Measurements from ENCODE around the gene MRPS15.

Gene MRPS15

GRCh38 chr1:36486439-36487335, 22.5 kb upstream of the MRPS15 start:
- H3K4me3 ChIP-seq, result no peak overlapping the region
- intact Hi-C loops (cut with DNase I; ENCODE audit: low total_unique reads), result no loop called here
- H3K27me3 ChIP-seq, result peaks cover 0 to 17% of the 10 kb centered on the region in 2 donors
- no peaks in the 10 kb centered on the region for H3K4me1 ChIP-seq
- H3K36me3 ChIP-seq, result no peaks in the 10 kb centered on the region
- no peak overlapping the region for H3K27ac ChIP-seq
- TF ChIP-seq CTCF (IDR thresholded peaks at IDR 0.05), result no peak
- DNase-seq, result peak; percentile 57 to 77
- H3K9me3 ChIP-seq, result no peaks in the 10 kb centered on the region

- TF ChIP-seq CTCF (IDR thresholded peaks at IDR 0.05), result no peak
- no peak for DNase-seq
- Histone ChIP-seq H3K9me3 (no peaks in the 10 kb centered on the region), H3K27me3 (peaks cover 0 to 20% of the 10 kb centered on the region in 2 donors), H3K4me1 (no peaks in the 10 kb centered on the region), H3K36me3 (no peaks in the 10 kb centered on the region), H3K4me3 (no peak overlapping the region), H3K27ac (no peak overlapping the region)
- intact Hi-C loops (cut with DNase I; ENCODE audit: low total_unique reads), result no loop called here
These were observed 21.9 kb upstream of the MRPS15 start for GRCh38 chr1:36486093-36486438.

DNA sequence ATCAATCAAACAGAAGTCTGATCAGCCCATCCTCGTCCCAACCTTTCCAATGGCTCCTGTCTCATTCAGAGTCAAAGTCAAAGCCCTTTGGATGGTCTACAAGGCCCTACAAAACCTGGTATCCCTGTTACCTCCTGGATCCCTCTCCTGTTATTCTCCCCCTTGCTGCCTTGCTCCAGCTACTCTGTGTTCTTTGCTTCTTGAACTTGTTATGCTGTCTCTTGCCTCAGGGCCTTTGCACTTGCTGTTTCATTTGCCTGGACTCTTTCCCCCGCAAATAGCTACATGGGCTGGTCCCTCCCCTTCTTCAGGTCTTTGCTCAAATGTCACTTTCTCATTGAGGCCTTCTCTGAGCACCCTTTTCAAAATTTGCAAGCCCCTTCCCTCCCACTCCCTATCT, 19.9 kb upstream of the MRPS15 start:
- no peaks in the 10 kb centered on the region for H3K9me3 ChIP-seq
- no peak for TF ChIP-seq CTCF (IDR thresholded peaks at IDR 0.05)
- H3K4me3 ChIP-seq, result no peak overlapping the region
- H3K27ac ChIP-seq, result no peak overlapping the region
- H3K4me1 ChIP-seq, result no peaks in the 10 kb centered on the region
- intact Hi-C loops (cut with DNase I; ENCODE audit: low total_unique reads), result no loop called here
- peaks cover 0 to 34% of the 10 kb centered on the region in 2 donors for H3K27me3 ChIP-seq
- no peaks in the 10 kb centered on the region for H3K36me3 ChIP-seq
- no peak for DNase-seq

- intact Hi-C loops (cut with DNase I; ENCODE audit: low total_unique reads), result no loop called here
- no peak within 1 kb of the TSS for H3K27ac ChIP-seq
- peak within 1 kb of the TSS; percentile 4 to 7 for H3K4me3 ChIP-seq
These were observed 18.7 kb upstream of the MRPS15 start, which contains the start of gene CSF3R for GRCh38 chr1:36482724-36483388. Gene CSF3R, minus strand, starts transcription at chr1:36482913. Its CDS starts 3,417 bp downstream, at chr1:36479496.

More at GRCh38 chr1:36482724-36483388, 18.7 kb upstream of the MRPS15 start, which contains the start of gene CSF3R:
- Histone ChIP-seq H3K27me3 (peaks cover 0 to 31% of the 10 kb centered on the region in 2 donors), H3K4me1 (no peaks in the 10 kb centered on the region), H3K36me3 (no peaks in the 10 kb centered on the region), H3K9me3 (no peaks in the 10 kb centered on the region)
- DNase-seq, result no peak
- no peak for TF ChIP-seq CTCF (IDR thresholded peaks at IDR 0.05)
